ENCODE measurements around the gene MT1H.

The MT1H gene

GRCh38 chr16:56637814-56638750, 31.5 kb upstream of the MT1H start, which contains the start of gene MT1A:
Gene MT1A, plus strand, starts transcription at chr16:56638666. Its CDS starts 73 bp downstream, at chr16:56638739.
- peaks cover 7% of the 10 kb centered on the region for H3K4me1 ChIP-seq (ENCODE audit: control insufficient read depth, insufficient read depth, low read length, poor library complexity, severe bottlenecking)
- H3K4me3 ChIP-seq (ENCODE audit: extremely low read depth, insufficient read depth, low read length, poor library complexity, severe bottlenecking), result peak within 1 kb of the TSS; percentile 26
- 2% methylated on average over 56 to 62 of the region's 68 CpGs for WGBS, 2 experiments (ENCODE audit: insufficient coverage in 2 of 2)
- no peak within 1 kb of the TSS for H3K27ac ChIP-seq (ENCODE audit: low read depth, low read length, severe bottlenecking)
- no peaks in the 10 kb centered on the region for H3K36me3 ChIP-seq (ENCODE audit: control insufficient read depth, insufficient read depth, low read length)
- H3K9me3 ChIP-seq (ENCODE audit: control insufficient read depth, low read length), result no peaks in the 10 kb centered on the region

DNA sequence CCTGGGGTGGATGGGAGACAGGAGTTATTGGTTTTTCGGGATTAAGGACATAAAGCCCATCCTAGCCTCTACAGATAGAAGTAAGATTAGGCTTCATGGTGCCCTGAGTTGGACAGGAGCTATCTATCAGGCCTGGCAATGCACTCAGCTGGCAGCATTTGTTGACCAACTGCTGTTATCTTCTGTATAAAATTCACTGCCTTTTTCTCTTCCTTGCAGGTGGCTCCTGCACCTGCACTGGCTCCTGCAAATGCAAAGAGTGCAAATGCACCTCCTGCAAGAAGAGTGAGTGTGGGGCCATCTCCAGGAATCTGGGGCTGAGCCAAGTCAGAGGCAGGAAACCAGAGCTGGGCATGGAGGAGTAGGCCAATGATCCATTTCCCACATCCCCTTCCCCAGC, 30.6 kb upstream of the MT1H start:
- peaks cover 7% of the 10 kb centered on the region for H3K4me1 ChIP-seq (ENCODE audit: control insufficient read depth, insufficient read depth, low read length, poor library complexity, severe bottlenecking)
- no peak overlapping the region for H3K4me3 ChIP-seq (ENCODE audit: extremely low read depth, insufficient read depth, low read length, poor library complexity, severe bottlenecking)

GRCh38 chr16:56640076-56640475, 29.5 kb upstream of the MT1H start:
- Histone ChIP-seq H3K4me3 (ENCODE audit: extremely low read depth, insufficient read depth, low read length, poor library complexity, severe bottlenecking) (no peak overlapping the region), H3K4me1 (ENCODE audit: control insufficient read depth, insufficient read depth, low read length, poor library complexity, severe bottlenecking) (peaks cover 3% of the 10 kb centered on the region), H3K9me3 (ENCODE audit: control insufficient read depth, low read length) (no peaks in the 10 kb centered on the region), H3K27ac (ENCODE audit: low read depth, low read length, severe bottlenecking) (no peak overlapping the region), H3K36me3 (ENCODE audit: control insufficient read depth, insufficient read depth, low read length) (no peaks in the 10 kb centered on the region)
- no CpG with 5 or more reads among the region's 1 CpG for WGBS, 2 experiments (ENCODE audit: insufficient coverage in 2 of 2)

More for the DNA sequence above, 30.6 kb upstream of the MT1H start:
- WGBS, 2 experiments (ENCODE audit: insufficient coverage in 2 of 2), result 100% methylated on average over 1 of the region's 1 CpG; no CpG with 5 or more reads in 1 of the 2 experiments
- Histone ChIP-seq H3K27ac (ENCODE audit: low read depth, low read length, severe bottlenecking) (no peak overlapping the region), H3K9me3 (ENCODE audit: control insufficient read depth, low read length) (no peaks in the 10 kb centered on the region), H3K36me3 (ENCODE audit: control insufficient read depth, insufficient read depth, low read length) (no peaks in the 10 kb centered on the region)

GRCh38 chr16:56641166-56641565, 28.4 kb upstream of the MT1H start:
- 94 to 100% methylated on average over 1 to 2 of the region's 2 CpGs for WGBS, 2 experiments (ENCODE audit: insufficient coverage in 2 of 2)
- Histone ChIP-seq H3K9me3 (ENCODE audit: control insufficient read depth, low read length) (no peaks in the 10 kb centered on the region), H3K4me3 (ENCODE audit: extremely low read depth, insufficient read depth, low read length, poor library complexity, severe bottlenecking) (no peak overlapping the region), H3K27ac (ENCODE audit: low read depth, low read length, severe bottlenecking) (no peak overlapping the region), H3K4me1 (ENCODE audit: control insufficient read depth, insufficient read depth, low read length, poor library complexity, severe bottlenecking) (no peaks in the 10 kb centered on the region), H3K36me3 (ENCODE audit: control insufficient read depth, insufficient read depth, low read length) (no peaks in the 10 kb centered on the region)

DNA sequence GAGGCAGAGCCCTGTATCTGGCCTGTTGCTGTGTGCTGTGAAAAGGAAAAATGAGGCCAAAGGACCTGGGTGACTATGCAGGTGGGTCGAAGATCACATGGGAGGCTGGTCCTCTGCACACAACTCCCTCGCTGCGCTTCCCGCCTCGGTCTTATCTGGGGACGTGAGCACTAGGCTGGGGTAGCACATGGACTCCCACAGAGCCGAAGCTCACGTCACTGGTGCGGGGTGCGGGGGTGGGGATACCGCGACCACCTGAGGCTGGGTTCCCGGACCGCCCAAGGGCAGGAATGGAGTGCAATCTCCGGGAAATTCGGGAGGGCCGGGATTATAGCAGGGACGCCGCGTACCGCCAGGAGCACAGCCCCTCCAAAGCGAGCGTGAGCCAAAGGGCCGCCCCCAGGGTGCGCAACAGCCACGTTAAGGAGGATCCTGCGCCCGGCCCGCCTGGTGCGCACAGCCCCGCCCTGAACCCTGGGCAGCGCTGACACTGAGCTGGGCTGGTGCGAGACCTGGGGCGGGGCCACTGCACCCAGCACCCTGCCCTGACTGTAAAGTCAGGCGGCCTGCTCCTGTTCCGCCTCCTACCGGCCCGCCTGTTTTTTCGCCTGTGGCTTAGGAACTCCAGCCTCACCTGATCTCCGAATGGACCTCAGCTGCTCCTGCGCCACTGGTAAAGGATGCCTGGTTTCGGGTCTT, 26.4 kb upstream of the MT1H start:
- WGBS, 2 experiments (ENCODE audit: insufficient coverage in 2 of 2), result 5 to 7% methylated on average over 38 to 41 of the region's 42 CpGs

GRCh38 chr16:56643833-56644232, 25.8 kb upstream of the MT1H start:
- H3K4me3 ChIP-seq (ENCODE audit: extremely low read depth, insufficient read depth, low read length, poor library complexity, severe bottlenecking), result no peak overlapping the region
- no peaks in the 10 kb centered on the region for H3K9me3 ChIP-seq (ENCODE audit: control insufficient read depth, low read length)
- 33 to 57% methylated on average over 4 to 5 of the region's 5 CpGs for WGBS, 2 experiments (ENCODE audit: insufficient coverage in 2 of 2)
- no peak overlapping the region for H3K27ac ChIP-seq (ENCODE audit: low read depth, low read length, severe bottlenecking)
- no peaks in the 10 kb centered on the region for H3K4me1 ChIP-seq (ENCODE audit: control insufficient read depth, insufficient read depth, low read length, poor library complexity, severe bottlenecking)
- H3K36me3 ChIP-seq (ENCODE audit: control insufficient read depth, insufficient read depth, low read length), result no peaks in the 10 kb centered on the region

More for the DNA sequence above, 26.4 kb upstream of the MT1H start:
- Histone ChIP-seq H3K9me3 (ENCODE audit: control insufficient read depth, low read length) (no peaks in the 10 kb centered on the region), H3K36me3 (ENCODE audit: control insufficient read depth, insufficient read depth, low read length) (no peaks in the 10 kb centered on the region), H3K4me3 (ENCODE audit: extremely low read depth, insufficient read depth, low read length, poor library complexity, severe bottlenecking) (peak overlapping the region; percentile 8), H3K4me1 (ENCODE audit: control insufficient read depth, insufficient read depth, low read length, poor library complexity, severe bottlenecking) (no peaks in the 10 kb centered on the region), H3K27ac (ENCODE audit: low read depth, low read length, severe bottlenecking) (no peak overlapping the region)

- no peak overlapping the region for H3K27ac ChIP-seq (ENCODE audit: low read depth, low read length, severe bottlenecking)
- H3K4me1 ChIP-seq (ENCODE audit: control insufficient read depth, insufficient read depth, low read length, poor library complexity, severe bottlenecking), result no peaks in the 10 kb centered on the region
- no peaks in the 10 kb centered on the region for H3K9me3 ChIP-seq (ENCODE audit: control insufficient read depth, low read length)
- H3K4me3 ChIP-seq (ENCODE audit: extremely low read depth, insufficient read depth, low read length, poor library complexity, severe bottlenecking), result no peak overlapping the region
- no peaks in the 10 kb centered on the region for H3K36me3 ChIP-seq (ENCODE audit: control insufficient read depth, insufficient read depth, low read length)
- WGBS, 2 experiments (ENCODE audit: insufficient coverage in 2 of 2), result 33 to 86% methylated on average over 1 of the region's 1 CpG
Observed at GRCh38 chr16:56645311-56645710, 24.3 kb upstream of the MT1H start.

DNA sequence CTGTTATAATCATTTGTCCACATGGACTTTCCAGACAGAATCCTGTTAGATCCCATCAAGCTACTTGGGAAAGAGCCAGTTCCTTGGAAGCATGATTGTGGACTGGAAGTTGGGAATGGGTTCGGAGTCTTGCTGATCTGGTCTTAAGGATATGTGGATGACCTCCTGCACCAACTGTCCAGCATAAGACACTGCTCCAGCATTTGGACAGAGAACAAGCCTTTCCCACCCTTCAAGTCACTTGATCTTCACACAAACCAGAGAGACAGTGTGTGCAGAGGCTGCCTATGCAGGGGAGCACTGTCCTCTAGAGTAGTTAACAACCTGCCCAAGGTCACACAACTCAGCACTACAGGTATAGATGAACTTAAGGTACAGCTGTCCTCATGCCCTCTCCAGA, 23.8 kb upstream of the MT1H start:
- H3K4me3 ChIP-seq (ENCODE audit: extremely low read depth, insufficient read depth, low read length, poor library complexity, severe bottlenecking), result no peak overlapping the region
- no peaks in the 10 kb centered on the region for H3K36me3 ChIP-seq (ENCODE audit: control insufficient read depth, insufficient read depth, low read length)
- H3K4me1 ChIP-seq (ENCODE audit: control insufficient read depth, insufficient read depth, low read length, poor library complexity, severe bottlenecking), result no peaks in the 10 kb centered on the region
- no CpG with 5 or more reads among the region's 1 CpG for WGBS, 2 experiments (ENCODE audit: insufficient coverage in 2 of 2)
- H3K9me3 ChIP-seq (ENCODE audit: control insufficient read depth, low read length), result no peaks in the 10 kb centered on the region
- no peak overlapping the region for H3K27ac ChIP-seq (ENCODE audit: low read depth, low read length, severe bottlenecking)

- H3K4me3 ChIP-seq (ENCODE audit: extremely low read depth, insufficient read depth, low read length, poor library complexity, severe bottlenecking), result no peak overlapping the region
- no peaks in the 10 kb centered on the region for H3K9me3 ChIP-seq (ENCODE audit: control insufficient read depth, low read length)
- WGBS, 2 experiments (ENCODE audit: insufficient coverage in 2 of 2), result 38 to 48% methylated on average over 29 to 31 of the region's 33 CpGs
- no peaks in the 10 kb centered on the region for H3K36me3 ChIP-seq (ENCODE audit: control insufficient read depth, insufficient read depth, low read length)
- H3K27ac ChIP-seq (ENCODE audit: low read depth, low read length, severe bottlenecking), result no peak overlapping the region
- no peaks in the 10 kb centered on the region for H3K4me1 ChIP-seq (ENCODE audit: control insufficient read depth, insufficient read depth, low read length, poor library complexity, severe bottlenecking)
Observed at GRCh38 chr16:56647641-56648431, 21.8 kb upstream of the MT1H start.

DNA sequence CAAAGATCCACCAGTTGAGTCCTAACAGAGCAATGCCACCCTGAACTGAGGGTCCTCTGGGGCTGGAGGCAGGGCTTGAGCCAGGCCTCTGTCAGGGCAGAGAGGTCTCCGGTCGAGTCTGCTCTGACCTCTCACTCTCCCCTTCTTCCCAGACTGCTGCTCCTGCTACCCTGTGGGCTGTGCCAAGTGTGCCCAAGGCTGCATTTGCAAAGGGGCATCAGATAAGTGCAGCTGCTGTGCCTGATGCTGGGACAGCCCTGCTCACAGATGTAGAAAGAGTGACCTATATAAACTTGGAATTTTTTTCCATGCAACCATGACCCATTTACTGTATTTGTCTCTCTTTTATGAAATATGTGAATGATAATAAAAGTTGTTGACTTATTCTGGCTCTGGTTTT, 20.3 kb upstream of the MT1H start:
- Histone ChIP-seq H3K9me3 (ENCODE audit: control insufficient read depth, low read length) (no peaks in the 10 kb centered on the region), H3K27ac (ENCODE audit: low read depth, low read length, severe bottlenecking) (no peak overlapping the region), H3K4me1 (ENCODE audit: control insufficient read depth, insufficient read depth, low read length, poor library complexity, severe bottlenecking) (no peaks in the 10 kb centered on the region), H3K4me3 (ENCODE audit: extremely low read depth, insufficient read depth, low read length, poor library complexity, severe bottlenecking) (no peak overlapping the region), H3K36me3 (ENCODE audit: control insufficient read depth, insufficient read depth, low read length) (no peaks in the 10 kb centered on the region)
- WGBS, 2 experiments (ENCODE audit: insufficient coverage in 2 of 2), result 100% methylated on average over 2 of the region's 2 CpGs; no CpG with 5 or more reads in 1 of the 2 experiments

All from mesodermal cell (in vitro differentiated cells).